OCI-M1 (cell line): ENCODE data around the gene CERK.
A peak's percentile ranks its signal among the peaks of the same experiment; 100 is the strongest.
"Not testable (repeated sequence)": the region's sequence is repeated elsewhere in the genome, so short reads cannot be mapped to it uniquely, and the experiment has no call there.

ENCODE experiments used
- DNase-seq: peaks from one replicate; lab custom pipeline; 2025; lab: John Stamatoyannopoulos, UW

Gene CERK, protein sequence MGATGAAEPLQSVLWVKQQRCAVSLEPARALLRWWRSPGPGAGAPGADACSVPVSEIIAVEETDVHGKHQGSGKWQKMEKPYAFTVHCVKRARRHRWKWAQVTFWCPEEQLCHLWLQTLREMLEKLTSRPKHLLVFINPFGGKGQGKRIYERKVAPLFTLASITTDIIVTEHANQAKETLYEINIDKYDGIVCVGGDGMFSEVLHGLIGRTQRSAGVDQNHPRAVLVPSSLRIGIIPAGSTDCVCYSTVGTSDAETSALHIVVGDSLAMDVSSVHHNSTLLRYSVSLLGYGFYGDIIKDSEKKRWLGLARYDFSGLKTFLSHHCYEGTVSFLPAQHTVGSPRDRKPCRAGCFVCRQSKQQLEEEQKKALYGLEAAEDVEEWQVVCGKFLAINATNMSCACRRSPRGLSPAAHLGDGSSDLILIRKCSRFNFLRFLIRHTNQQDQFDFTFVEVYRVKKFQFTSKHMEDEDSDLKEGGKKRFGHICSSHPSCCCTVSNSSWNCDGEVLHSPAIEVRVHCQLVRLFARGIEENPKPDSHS

GRCh38 chr22:46737976-46738646 lies at the start of gene CERK:
Gene CERK, minus strand, starts transcription at chr22:46738252. Its CDS starts 104 bp downstream, at chr22:46738148.
- peak; percentile 51 for DNase-seq

DNA sequence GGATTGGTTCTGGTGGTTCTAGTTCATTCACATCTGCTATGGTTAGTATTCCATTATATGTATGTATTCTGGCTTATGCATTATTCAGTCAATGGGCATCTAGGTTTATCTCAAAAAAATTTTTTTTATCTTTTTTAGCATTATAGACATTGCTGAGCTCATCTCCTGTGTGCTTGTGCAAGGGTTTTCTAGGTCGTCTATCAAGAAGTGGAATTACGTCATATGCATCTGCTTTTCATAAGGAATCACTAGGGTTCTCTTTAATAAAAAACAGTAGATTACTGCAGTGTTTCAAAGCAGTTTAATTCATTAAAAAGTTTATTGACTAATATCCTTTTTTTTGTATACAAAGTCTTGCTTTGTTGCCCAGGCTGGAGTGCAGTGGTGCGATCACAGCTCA lies 45.7 kb upstream of the CERK start:
- no peak for DNase-seq

- DNase-seq, result not testable (repeated sequence)
Measured at GRCh38 chr22:46782200-46782599, 44.1 kb upstream of the CERK start.

DNA sequence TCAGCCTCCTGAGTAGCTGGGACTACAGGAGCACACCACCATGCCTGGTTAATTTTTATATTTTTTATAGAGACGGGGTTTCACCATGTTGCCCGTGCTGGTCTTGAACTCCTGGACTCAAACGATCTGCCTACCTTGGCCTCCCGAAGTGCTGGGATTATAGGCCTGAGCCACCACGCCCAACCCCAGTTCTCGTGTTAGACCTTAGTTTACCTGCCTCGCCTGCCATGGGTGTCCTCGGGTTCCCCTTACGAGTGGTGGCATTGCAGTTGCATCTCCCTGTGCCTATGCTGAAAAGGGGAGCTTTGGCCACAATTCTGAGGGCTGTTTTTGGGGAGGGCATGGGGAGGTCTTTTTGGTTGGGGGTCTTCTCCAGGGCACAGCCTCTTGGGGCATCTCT lies 43.2 kb upstream of the CERK start:
- no peak for DNase-seq

- DNase-seq, result no peak
Measured at GRCh38 chr22:46780453-46780852, 42.4 kb upstream of the CERK start.

DNA sequence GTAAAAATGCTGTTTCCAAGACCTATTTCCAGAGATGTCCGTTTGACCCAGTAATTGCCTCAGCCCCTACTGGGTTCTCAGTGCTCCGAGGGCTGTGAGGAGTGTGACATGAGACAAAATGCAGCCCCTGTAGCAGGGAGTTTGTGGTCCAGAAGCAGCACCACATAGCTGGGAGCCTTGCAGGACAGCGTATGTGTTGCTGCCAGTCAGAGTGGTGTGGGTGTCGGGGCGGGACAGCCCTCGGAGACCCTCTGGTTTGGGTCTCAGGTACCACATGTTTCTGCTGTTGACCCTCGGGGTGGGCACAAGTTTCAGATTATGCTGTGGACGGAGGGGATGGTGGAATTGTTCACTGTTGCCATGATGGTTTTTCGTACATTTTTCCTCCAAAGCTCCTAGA lies 41.6 kb upstream of the CERK start:
- no peak for DNase-seq

DNA sequence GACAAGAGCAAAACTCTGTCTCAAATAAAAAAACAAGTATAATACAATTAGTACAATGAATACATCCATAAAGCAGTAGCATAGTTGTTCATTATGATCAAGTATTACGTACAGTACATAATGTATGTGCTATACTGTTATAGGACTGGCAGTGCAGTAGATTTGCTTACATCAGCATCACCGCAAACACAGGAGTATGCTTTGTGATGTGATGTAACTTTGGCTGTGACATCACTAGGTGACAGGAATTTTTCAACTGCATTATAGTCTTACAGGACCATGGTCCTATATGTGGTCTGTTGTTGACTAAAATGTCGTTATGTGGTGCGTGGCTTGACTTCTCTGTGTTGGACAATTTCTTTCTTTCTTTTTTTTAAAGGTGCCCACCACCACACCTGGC lies 41.0 kb upstream of the CERK start:
- no peak for DNase-seq

- DNase-seq, result no peak
Measured at GRCh38 chr22:46777609-46777970, 39.5 kb upstream of the CERK start.

DNA sequence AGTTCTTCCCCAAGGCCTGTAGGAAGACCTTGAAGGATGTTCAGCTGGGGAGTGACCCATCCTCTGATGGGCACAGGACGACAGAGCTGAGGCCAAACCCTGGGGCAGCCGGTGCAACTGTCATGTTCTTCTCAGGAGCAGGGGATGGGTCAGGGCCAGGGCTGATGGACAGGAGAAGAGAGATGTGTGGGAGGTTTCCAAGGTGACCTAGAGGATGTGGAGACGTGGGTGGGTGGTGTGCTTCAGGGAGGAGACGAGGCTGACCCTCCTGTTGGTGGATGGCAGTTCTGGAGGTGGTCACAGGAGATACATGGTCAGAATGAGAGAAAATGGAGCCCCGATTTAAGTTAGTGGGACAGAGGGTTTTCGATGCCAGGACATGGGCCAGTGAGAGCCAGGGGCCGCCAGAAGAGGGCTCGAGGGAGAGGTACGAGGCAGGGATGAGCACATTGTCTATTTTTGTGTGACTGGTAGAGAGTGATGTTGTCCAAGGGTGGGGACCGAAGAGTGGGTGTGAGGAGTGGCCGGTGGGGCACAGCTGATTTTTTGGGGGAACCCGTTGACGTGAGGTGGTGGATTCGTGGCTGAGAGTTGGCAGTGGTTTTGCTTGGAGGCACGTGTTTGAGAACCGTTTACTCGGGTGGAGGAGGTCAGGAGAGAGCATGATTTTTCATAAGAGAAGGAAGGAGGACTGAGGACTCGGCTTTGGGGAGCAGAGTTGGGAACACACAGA lies 39.0 kb upstream of the CERK start:
- DNase-seq, result no peak

- DNase-seq, result no peak
Measured at GRCh38 chr22:46775850-46776826, 38.1 kb upstream of the CERK start.

DNA sequence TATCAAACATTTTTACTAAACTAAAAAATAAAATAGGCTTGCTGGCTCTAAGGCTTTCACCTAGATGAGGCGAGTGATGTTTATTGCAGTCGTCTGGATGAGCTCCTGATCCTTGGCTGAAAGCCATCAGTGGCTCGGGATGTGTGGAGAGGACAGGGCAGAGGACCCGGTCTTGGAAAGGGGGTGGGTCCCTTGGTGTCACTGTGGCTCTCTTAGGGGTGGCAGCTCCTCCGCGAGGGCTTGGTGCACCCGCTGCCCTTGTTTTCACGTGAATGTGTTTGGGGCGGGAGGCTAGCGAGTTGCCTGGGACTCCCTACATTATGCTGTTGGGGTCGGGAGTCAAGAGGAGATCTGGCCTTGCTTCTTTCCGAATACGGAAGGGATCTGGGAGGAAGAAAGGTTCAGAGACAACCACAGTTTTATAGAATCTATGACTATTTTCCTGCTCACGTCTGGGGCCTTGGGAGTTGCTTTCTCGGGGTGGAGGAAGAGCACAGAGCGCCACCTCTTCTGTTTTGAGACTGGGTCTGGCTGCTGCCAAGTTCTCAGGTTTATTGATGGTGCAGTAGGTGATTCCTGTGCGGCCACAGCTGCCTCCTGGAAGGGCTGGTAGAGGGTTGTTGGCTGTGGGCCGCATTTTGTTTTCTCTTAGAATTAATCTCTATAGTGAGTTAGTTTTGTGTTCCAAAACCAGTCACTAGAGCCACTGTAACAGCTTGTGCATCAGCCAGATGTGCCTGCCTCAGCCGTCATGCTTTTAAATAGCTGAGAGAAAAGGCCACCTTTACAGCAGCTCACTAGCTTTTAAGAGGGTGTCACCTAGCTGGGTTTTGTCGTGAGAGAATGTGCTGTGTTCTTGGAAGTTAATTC lies 37.2 kb upstream of the CERK start:
- DNase-seq, result no peak

DNA sequence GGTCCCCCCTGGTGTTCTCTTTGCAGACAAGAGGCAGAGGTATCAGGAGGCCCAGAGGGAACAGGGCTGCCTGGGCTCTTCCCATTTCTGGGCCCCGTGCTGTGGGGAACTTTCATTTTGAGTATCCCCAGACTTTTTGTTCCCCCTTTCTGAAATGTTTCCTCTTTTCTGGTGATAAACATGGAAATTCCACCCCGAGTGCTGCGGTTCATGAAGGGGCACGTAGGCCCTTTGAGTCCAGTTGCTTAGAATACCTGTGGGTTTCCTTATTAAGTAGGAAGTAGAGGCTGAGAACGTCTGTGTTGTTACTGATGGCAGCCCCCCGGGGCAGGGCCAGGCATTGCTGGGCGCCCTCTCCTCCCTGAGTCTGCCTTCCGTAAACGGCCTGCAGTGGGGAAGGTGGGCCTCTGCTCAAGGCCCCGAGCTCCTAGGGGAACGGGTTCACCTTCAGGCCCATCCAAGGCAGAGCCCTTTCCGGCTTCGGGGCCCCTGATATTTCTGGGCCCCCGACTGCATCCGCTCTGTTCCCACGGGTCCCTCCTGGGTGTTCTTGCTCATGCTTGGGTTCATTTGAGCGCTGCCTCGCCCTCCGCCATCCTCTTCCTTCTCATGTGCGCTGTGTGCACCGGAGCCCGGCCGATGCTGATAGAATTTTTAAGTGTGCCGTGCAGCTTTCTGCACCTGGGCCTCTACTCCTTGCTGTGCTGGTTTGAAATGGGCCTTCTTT lies 36.4 kb upstream of the CERK start:
- no peak for DNase-seq

DNA sequence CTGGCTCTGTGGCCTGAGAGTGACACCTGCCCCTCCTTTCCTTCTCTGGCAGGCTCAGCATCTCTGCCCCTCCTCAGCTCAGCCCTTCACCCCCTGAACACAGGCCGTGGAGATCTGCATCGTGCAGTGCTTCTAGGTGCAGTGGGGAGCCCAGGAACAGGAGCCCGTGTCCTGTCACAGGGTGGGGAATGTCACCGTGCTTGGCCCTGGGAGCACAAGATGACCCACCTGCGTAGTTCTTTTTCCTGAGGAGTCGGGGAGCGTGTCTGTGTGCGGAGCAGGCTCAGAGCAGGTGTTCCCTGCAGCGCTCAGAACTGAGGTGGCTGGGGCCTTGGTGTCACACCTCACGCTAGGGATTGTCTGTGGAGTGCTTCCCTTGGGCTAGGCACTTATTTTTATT lies 35.0 kb upstream of the CERK start:
- DNase-seq, result no peak

DNA sequence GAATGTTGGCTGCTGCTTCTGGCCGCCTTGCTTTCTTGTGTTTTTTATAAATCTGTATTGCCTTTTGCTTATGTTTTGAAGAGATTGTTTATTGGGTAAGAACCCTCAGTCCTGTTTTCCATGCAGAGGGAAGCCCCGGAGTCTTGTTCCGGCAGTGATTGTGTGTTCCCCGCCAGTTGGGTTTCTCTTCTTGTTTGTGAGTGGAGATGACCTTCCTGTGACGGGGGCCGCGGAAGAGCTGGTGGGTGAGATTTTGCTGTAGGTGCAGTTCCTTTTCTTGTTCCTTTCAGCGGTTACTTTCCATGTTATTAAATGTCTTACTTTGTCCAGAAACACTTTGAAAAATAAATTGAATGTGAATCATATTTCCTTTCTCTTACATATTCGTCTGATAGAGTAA lies 32.7 kb upstream of the CERK start:
- no peak for DNase-seq

GRCh38 chr22:46770151-46770641 lies 32.1 kb upstream of the CERK start:
- DNase-seq, result no peak

GRCh38 chr22:46769706-46770105 lies 31.7 kb upstream of the CERK start:
- no peak for DNase-seq

DNA sequence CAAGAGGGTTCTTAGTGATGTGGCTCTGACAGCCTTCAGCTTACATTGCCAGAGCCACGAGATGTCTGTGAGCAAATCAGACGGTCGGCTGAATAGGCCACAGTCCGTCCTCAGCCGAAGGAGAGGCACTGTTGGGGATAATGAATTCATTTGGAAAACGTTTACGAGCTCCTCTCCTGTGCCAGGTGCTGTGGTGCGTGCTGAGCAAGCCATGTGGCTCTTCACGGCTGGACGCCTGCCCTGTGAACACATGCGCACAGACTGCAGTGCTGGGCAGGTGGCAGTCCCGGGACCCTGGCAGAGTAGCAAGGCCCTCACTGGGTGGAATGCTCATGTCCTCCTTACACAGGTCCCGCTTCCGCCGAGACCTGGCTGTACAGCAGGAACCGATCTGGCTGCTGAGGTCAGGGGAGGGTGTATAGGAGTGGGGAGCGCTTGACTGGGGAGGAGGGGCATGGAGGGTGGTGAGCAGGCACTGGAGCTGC lies 31.2 kb upstream of the CERK start:
- DNase-seq, result no peak

DNA sequence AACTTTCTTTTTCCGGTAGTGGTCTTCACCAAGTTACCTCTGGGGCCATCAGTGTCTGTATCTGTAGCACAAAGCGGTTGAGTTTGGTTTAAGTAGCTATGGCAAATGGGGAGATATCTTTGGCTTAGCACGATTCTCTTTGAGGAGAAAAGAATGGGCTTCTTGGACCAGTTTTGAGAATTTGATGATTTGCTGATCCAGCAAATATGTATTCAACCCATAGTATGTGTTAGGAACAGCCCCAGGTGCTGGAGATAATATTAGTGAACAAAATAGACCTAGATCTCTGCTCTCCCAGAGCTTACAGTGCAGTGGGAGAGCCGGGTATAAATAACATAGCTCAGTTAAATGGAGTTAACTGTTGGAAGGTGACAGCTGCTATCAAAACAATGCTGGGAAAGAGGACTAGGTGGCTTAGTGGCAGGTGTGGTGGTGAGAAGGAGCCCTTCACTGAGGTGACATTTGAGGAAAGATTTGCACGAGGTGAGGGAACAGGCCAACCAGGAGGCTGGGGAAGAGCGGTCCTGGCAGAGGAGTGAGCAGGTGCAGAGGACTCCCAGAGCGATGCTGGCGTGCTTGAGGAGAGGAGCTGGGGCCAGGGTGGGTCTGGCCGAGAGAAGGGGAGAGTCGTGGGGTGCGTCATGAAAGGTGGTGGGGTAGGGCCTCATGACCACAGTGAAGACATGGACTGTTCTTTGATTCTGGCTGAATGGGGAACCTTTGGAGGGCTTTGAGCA lies 29.4 kb upstream of the CERK start:
- no peak for DNase-seq

- no peak for DNase-seq
Measured at GRCh38 chr22:46766611-46767010, 28.6 kb upstream of the CERK start.
